Sigmoid colon (tissue), 7 donors: Measurements from ENCODE around the gene PXK. TPM values are rescaled to one million over a fixed set of nuclear protein-coding genes. Genes with fewer than 3 reads are reported as not detected.

Experiments
- DNase-seq: peaks from one replicate; pipeline ENCODE4 v3.0.0-alpha.2; 2019
- H3K27ac ChIP-seq, 4 donors: fragments of 200-600 bp; sonication (generic); one replicate each; pipeline ENCODE4 v1.5.1; 2016 to 2019; ENCODE audit warnings: mild to moderate bottlenecking in 1 of 4
- H3K27me3 ChIP-seq, 3 donors: fragments of 200-600 bp; sonication (generic); one replicate each; pipeline ENCODE4 v1.5.1; 2019; ENCODE audit warnings: mild to moderate bottlenecking in 1 of 3
- H3K36me3 ChIP-seq, 4 donors: fragments of 200-600 bp; sonication (generic); one replicate each; pipeline ENCODE4 v1.5.1; 2016 to 2019
- H3K4me1 ChIP-seq, 4 donors: fragments of 200-600 bp; sonication (generic); one replicate each; pipeline ENCODE4 v1.5.1; 2017 to 2019
- H3K4me3 ChIP-seq, 4 donors: fragments of 200-600 bp; sonication (generic); one replicate each; pipeline ENCODE4 v1.5.1; 2017 to 2019; ENCODE audit warnings: mild to moderate bottlenecking in 2 of 4, moderate library complexity in 1 of 4
- H3K9me3 ChIP-seq, 4 donors: fragments of 200-600 bp in 3 of 4; sonication (generic) in 3 of 4; one replicate each; pipeline versions ENCODE4 v1.5.1 to v1.6.1; 2013 to 2019
- EP300 ChIP-seq, 4 donors: sonication (generic); formaldehyde crosslinking; IDR thresholded peaks; one replicate each; pipeline ENCODE4 v1.6.1; 2017; ENCODE audit warnings: antibody characterized with exemption in 4 of 4
- POLR2A ChIP-seq, 2 donors: fragments of 450-650 bp; IDR thresholded peaks; one replicate each; pipeline ENCODE4 v1.6.1; 2016; ENCODE audit warnings: antibody characterized with exemption in 2 of 2, mild to moderate bottlenecking in 2 of 2, moderate library complexity in 2 of 2
- POLR2AphosphoS5 ChIP-seq, 4 donors: sonication (generic); formaldehyde crosslinking; IDR thresholded peaks; one replicate each; pipeline ENCODE4 v1.6.1; 2017; ENCODE audit warnings: antibody characterized with exemption in 4 of 4
- WGBS, 2 donors: extraction: QIAGEN DNeasy Blood & Tissue Kit; methylation state at CpG; one replicate each; pipeline ENCODE4 v1.1.7; 2013; 5-methylcytosine and 5-hydroxymethylcytosine counted together
- intact Hi-C: fragments of 100-400 bp; cut with DNase I; formaldehyde crosslinking; loops from one replicate; pipeline ENCODE4 v1.15.1; 2023
- polyA plus RNA-seq, 3 donors: library from polyadenylated mRNA; stranded (reverse); fragments of 200-250 nt; gene quantifications; one replicate each; pipeline ENCODE4 v1.2.3, GENCODE V29; 2013
- total RNA-seq, 4 donors: library from RNA; depleted of rRNA; stranded (reverse); fragments of >200 nt; gene quantifications; one replicate each; pipeline ENCODE4 v1.1.0, GENCODE V29; 2016
- TF ChIP-seq, protein P1 (sequence below), 4 experiments: fragments of 450-650 bp in 3 of 4; fragments of 200-600 bp in 1 of 4; IDR thresholded peaks; one replicate each; pipeline ENCODE4 v1.5.1; 2016 to 2019; ENCODE audit warnings: antibody characterized with exemption in 4 of 4, mild to moderate bottlenecking in 3 of 4, moderate library complexity in 2 of 4
- donor health status: healthy with polysubstance abuse.
- donor health status: Bipolar disorder and iron deficiency.
- donor health status: healthy.

The PXK gene
- total and polyA plus RNA-seq, 7 donors = 6.9 to 58.7 (median 30.3) TPM

DNA sequence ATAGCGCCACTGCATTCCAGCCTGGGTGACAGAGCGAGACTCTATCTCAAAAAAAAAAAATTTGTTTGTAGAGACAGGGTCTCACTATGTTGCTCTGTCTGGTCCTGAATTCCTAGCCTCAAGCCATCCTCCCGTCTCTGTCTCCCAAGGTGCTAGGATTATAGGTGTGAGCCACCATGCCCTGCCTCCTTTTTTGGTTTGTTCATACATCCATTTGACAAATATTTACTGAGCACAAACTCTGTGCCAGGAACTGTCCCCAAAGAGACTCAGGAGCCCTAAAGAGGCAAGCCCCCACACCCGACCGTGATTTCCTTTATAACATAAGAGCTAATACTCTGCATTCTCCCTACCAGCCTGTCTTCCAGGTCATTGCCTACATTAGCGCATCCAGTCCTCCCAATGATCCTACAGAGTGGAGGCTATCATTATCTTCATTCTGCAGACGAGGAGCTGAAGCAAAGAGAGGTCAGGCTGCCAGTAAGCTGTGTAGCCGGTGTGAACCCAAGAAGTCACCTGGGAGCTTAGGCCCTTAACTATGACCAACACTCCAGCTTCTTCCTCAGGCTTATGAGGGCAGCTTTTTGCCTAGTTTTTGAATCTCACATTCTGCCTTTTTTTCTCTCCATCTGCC, 6.3 kb upstream of the PXK start:
- Histone ChIP-seq H3K36me3 (no peaks in the 10 kb centered on the region), H3K4me3 (no peak overlapping the region), H3K27ac (peak overlapping the region in 1 of 4 donors; percentile 28), H3K27me3 (no peaks in the 10 kb centered on the region), H3K4me1 (peaks cover 0 to 12% (median 11%) of the 10 kb centered on the region in 4 donors), H3K9me3 (no peaks in the 10 kb centered on the region)
- no peak for DNase-seq
- WGBS, 2 donors = 93 to 95% methylated on average over 8 of the region's 8 CpGs
- intact Hi-C loops = no loop called here
- TF ChIP-seq, protein P1, sequence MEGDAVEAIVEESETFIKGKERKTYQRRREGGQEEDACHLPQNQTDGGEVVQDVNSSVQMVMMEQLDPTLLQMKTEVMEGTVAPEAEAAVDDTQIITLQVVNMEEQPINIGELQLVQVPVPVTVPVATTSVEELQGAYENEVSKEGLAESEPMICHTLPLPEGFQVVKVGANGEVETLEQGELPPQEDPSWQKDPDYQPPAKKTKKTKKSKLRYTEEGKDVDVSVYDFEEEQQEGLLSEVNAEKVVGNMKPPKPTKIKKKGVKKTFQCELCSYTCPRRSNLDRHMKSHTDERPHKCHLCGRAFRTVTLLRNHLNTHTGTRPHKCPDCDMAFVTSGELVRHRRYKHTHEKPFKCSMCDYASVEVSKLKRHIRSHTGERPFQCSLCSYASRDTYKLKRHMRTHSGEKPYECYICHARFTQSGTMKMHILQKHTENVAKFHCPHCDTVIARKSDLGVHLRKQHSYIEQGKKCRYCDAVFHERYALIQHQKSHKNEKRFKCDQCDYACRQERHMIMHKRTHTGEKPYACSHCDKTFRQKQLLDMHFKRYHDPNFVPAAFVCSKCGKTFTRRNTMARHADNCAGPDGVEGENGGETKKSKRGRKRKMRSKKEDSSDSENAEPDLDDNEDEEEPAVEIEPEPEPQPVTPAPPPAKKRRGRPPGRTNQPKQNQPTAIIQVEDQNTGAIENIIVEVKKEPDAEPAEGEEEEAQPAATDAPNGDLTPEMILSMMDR (IDR thresholded peaks at IDR 0.05) = no peak
- no peak for TF ChIP-seq POLR2AphosphoS5 (IDR thresholded peaks at IDR 0.05)
- no peak for TF ChIP-seq EP300 (IDR thresholded peaks at IDR 0.05)
- TF ChIP-seq POLR2A (IDR thresholded peaks at IDR 0.05) = no peak

DNA sequence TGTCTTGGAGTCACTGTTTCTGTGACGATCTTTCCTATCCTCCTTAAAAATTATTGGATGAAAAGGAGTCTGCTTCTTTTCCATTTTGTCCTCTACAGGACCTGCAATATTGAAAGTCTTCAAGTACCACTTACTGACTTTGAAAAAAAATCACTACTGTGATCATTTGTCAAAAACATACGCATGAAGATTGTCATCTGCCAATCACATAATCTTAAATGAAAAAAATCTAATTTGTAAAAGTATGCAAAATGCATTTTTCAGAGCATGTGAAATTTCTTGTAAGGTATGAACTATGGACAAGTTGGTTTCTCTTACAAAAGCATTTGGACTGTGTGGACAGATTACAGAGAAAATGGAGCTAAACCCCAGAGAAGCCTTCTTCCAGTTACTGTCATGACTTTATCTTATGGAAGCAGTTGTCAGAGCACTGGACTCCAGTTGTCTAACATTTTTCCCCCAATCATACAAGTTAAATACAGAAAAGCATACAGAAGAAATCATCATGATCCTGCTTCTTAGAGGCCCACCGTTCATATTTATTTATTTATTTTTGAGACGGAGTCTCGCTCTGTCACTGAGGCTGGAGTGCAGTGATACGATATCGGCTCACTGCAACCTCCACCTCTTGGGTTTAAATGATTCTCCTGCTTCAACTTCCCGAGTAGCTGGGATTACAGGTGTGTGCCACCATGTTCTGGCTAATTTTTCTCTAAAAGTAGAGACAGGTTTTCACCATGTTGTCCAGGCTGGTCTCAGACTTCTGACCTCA, 3.4 kb upstream of the PXK start:
- TF ChIP-seq, protein P1 (IDR thresholded peaks at IDR 0.05) = no peak
- TF ChIP-seq POLR2A (IDR thresholded peaks at IDR 0.05) = no peak
- TF ChIP-seq EP300 (IDR thresholded peaks at IDR 0.05) = no peak
- TF ChIP-seq POLR2AphosphoS5 (IDR thresholded peaks at IDR 0.05) = no peak
- no peaks in the 10 kb centered on the region for H3K36me3 ChIP-seq
- no peaks in the 10 kb centered on the region for H3K27me3 ChIP-seq
- H3K4me3 ChIP-seq = no peak overlapping the region
- 91 to 95% methylated on average over 8 of the region's 8 CpGs for WGBS, 2 donors
- no peaks in the 10 kb centered on the region for H3K9me3 ChIP-seq
- H3K27ac ChIP-seq = no peak overlapping the region
- peaks cover 0 to 28% (median 23%) of the 10 kb centered on the region in 4 donors for H3K4me1 ChIP-seq
- intact Hi-C loops = no loop called here
- no peak for DNase-seq

DNA sequence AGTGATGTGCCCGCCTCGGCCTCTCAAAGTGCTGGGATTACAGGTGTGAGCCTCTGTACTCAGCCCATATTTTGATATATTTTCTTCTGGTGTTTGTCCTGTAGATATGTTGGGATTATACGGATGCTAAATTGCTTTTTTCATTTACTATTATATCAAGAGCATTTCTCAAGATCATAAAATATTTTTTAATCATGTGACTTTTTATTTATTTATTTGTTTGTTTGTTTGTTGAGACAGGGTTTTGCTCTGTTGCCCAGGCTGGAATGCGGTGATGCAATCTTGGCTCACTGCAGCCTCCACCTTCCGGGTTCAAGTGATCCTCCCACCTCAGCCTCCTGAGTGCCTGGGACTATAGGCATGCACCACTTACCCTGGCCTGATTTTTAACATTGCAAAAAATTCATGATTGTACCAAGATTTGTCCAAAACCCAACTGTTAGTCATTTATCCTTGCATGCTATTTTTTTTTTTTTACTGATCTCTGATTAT, 2.7 kb upstream of the PXK start:
- no peaks in the 10 kb centered on the region for H3K36me3 ChIP-seq
- no peaks in the 10 kb centered on the region for H3K9me3 ChIP-seq
- no peak overlapping the region for H3K4me3 ChIP-seq
- H3K27ac ChIP-seq = no peak overlapping the region
- H3K4me1 ChIP-seq = peaks cover 0 to 31% (median 27%) of the 10 kb centered on the region in 4 donors
- no peak for DNase-seq
- 91 to 96% methylated on average over 5 of the region's 5 CpGs for WGBS, 2 donors
- H3K27me3 ChIP-seq = no peaks in the 10 kb centered on the region
- intact Hi-C loops = no loop called here
- TF ChIP-seq, protein P1 (IDR thresholded peaks at IDR 0.05) = no peak
- TF ChIP-seq EP300 (IDR thresholded peaks at IDR 0.05) (no peak), POLR2AphosphoS5 (IDR thresholded peaks at IDR 0.05) (no peak), POLR2A (IDR thresholded peaks at IDR 0.05) (no peak)

DNA sequence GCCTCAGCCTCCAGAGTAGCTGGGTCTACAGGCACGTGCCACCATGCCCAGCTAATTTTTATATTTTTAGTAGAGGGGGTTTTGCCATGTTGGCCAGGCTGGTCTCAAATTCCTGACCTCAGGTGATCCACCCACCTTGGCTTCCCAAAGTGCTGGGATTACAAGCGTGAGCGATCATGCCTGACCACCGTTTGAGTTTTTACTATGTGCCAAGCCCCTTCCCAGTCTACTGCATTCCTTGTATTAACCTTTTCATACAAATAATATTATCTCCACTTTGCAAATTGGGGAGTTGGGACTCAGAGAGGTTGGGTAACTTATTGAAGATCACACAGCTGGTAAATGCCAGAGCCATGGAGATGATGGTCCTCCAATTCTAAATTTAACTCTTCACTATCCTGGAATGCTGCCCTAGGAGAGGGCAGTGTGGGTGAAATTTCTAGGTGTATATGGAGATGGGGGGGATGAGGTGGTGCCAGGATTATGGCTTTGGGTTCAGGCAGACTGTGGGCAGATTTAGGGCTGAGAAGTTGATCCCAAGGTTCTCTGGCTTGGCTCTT, 1.0 kb upstream of the PXK start:
- TF ChIP-seq, protein P1 (IDR thresholded peaks at IDR 0.05) = no peak
- TF ChIP-seq EP300 (IDR thresholded peaks at IDR 0.05) = no peak
- TF ChIP-seq POLR2A (IDR thresholded peaks at IDR 0.05) = no peak
- no peak for TF ChIP-seq POLR2AphosphoS5 (IDR thresholded peaks at IDR 0.05)
- intact Hi-C loops = no loop called here
- no peaks in the 10 kb centered on the region for H3K27me3 ChIP-seq
- DNase-seq = no peak
- no peaks in the 10 kb centered on the region for H3K9me3 ChIP-seq
- H3K27ac ChIP-seq = no peak overlapping the region
- no peak overlapping the region for H3K4me3 ChIP-seq
- WGBS, 2 donors = 79 to 82% methylated on average over 4 of the region's 4 CpGs
- no peaks in the 10 kb centered on the region for H3K36me3 ChIP-seq
- peaks cover 0 to 38% (median 33%) of the 10 kb centered on the region in 4 donors for H3K4me1 ChIP-seq
